Stimulated activated naive CD8-positive, alpha-beta T cell treated with anti-CD3 and anti-CD28 coated beads, Interleukin-15, Interleukin-2, amounts not matched to agents 100 U/mL and 50 U/mL, for 24 hours (primary cell): ENCODE measurements around the gene LRP1B.
"Not testable (repeated sequence)": the region's sequence is repeated elsewhere in the genome, so short reads cannot be mapped to it uniquely, and the experiment has no call there.

Experiments
- ATAC-seq: fragments of 150-1000 bp; cut with Tn5 transposase; one replicate; pipeline ENCODE4 v1.10.0; 2021
- DNase-seq: peaks from one replicate; pipeline ENCODE4 v3.0.0; 2021

Gene LRP1B

DNA sequence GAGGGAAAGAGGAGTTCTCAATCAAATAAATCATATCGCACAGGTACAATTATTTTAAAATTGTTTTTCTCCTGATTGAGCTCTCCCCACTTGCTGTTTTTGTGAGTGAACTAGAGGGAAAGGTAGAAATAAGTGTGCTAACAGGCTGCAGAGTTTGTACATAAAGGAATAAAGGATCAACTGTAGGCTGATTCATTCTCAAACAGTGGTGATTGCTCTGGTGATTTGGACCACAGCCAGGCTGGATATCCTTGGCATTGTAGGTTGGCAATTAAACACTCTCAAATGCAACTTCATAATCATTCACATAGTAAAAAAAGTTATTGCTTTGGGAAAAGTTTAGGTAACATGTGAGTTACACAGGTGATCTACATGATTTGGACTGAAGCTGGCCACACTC, 29.8 kb downstream of the LRP1B start:
- no peak for ATAC-seq
- no peak for DNase-seq

- DNase-seq (no peak), ATAC-seq (no peak)
Measured at GRCh38 chr2:142100139-142100873, 30.5 kb downstream of the LRP1B start.

GRCh38 chr2:142097711-142098110, 33.1 kb downstream of the LRP1B start:
- ATAC-seq: no peak

GRCh38 chr2:142095647-142096046, 35.2 kb downstream of the LRP1B start:
- ATAC-seq (no peak), DNase-seq (no peak)

More at GRCh38 chr2:142097711-142098110, 33.1 kb downstream of the LRP1B start:
- DNase-seq: no peak

- no peak for ATAC-seq
- DNase-seq: no peak
Measured at GRCh38 chr2:142094233-142094632, 36.6 kb downstream of the LRP1B start.

DNA sequence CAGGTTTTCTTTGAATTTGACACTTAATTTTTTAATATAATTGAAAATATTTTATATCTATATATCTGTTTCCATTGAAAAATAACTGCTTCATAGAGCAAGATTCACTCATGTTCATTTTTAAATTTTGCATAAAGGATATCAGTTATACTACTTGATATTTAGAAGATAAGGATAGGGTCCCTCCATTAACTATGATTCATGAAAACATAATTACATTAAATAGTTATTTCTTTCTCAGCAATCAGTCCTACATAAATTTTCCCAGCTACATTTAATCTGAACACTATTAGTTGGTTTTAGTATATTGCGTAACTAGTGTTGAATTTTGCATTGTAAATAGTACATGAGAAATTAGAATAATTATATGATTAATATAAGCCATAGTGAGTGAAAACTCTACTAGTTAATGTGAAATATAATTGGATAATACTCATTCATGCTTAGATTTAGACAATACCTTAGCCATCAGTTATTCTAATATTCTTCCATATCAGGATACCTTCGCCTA, 42.7 kb downstream of the LRP1B start:
- ATAC-seq: no peak
- no peak for DNase-seq

GRCh38 chr2:142087585-142087984, 43.2 kb downstream of the LRP1B start:
- not testable (repeated sequence) for ATAC-seq, DNase-seq

DNA sequence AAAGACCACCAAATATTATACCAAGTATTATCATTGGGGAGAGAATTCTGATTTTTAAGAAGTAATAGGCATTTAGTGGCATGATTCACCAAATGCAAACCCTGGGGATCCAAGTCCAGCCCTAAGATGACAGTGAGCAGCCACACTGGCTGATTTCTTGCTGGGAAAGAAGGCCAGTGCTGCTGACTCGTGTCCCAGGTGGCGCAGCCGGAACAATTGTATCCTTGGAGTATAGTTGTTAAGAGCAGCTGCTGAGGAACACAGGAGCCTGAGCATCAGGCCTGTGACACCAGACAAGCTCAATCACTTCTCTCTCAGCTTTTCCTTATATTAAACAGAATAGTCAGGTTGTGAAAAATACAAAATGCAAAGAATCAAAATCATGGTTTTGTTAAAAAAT, 48.4 kb downstream of the LRP1B start:
- no peak for DNase-seq
- ATAC-seq: no peak

- no peak for ATAC-seq
- no peak for DNase-seq
Measured at GRCh38 chr2:142076317-142076716, 54.5 kb downstream of the LRP1B start.

DNA sequence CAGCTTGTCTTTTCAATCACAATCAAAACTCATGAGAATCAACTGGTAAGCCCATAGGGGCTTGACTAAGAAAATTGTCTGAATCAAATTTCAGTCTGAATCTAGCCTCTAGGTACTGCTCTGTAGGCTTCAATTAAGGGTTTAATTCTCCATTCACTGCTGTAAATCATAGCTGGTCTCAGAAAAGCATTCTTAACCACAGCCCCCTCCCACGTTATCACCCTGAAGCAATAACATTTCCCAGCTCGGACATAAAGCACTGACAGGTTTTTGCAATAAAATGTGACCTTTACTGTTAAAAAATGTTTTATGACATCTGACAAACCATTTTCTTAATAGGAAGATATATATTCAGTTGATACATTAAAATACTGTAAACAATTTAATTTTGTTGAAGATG, 55.0 kb downstream of the LRP1B start:
- ATAC-seq: no peak
- no peak for DNase-seq

DNA sequence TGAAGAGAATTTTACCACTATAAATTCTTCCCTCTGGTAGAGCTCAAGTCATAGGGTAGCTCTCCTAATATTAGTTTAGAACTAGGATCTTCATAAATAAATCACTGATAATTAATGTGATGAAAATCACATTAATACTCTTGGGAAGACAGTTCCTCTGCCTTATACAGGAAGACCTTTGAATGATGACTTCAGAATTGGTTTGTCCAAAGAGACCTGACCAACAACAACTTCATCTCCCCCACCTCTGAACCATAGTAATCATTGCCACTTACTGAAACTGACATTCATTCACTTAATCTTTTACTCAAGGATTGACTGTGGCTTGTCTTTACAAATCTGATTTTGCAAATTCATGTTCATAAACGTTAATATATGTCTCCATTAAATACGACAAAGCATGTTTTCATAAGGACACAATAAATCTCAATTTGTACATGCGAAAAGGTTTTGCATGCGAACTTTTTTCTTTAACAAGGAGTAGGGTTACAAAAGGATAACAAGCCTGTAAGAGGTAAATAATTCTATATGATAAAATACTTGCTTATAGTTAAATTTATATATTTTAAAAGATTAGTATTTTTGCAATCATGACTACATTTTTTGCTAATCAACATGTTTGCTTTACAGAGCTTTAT, 61.4 kb downstream of the LRP1B start:
- DNase-seq (no peak), ATAC-seq (no peak)

DNA sequence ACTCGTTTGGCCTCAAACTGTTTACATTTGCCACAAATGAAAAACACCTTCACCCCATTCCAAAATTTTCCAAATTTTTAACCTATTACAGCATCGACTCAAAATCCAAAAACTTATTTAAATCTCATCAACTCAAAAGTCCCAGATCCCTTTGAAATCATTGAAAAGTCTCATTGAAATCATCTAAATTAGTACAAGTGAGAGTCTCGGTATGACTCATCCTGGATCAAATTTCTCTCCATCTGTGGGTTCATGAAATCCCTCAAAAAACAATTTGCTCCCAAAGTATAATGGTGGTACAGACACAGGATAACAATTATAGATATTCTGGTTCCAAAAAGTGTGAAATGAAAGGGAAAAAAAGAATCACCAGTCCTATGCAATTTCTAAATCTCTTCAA, 65.1 kb downstream of the LRP1B start:
- ATAC-seq (no peak), DNase-seq (no peak)

GRCh38 chr2:142065156-142065555, 65.7 kb downstream of the LRP1B start:
- ATAC-seq: no peak

GRCh38 chr2:142061733-142062132, 69.1 kb downstream of the LRP1B start:
- no peak for ATAC-seq
- no peak for DNase-seq

More at GRCh38 chr2:142065156-142065555, 65.7 kb downstream of the LRP1B start:
- DNase-seq: no peak

DNA sequence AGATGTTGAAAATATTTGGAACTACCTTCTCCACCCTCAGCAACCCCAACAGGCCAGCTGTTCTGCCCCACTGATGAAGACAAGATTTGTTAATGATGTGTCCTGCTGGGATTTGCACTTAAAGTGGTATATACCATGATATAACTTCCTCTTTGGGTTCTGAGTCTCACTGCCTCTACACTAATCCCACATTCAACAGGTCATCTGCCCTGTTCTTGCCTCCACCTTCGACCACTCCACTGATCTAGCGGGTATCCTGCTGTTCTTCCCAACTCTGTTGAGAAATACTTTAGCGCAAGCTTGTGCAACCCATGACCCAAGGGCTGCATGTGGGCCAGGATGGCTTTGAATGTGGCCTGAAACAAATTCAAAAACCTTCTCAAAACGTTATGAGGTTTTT, 72.7 kb downstream of the LRP1B start:
- ATAC-seq: no peak
- DNase-seq: no peak

GRCh38 chr2:142056784-142057183, 74.0 kb downstream of the LRP1B start:
- no peak for ATAC-seq
- no peak for DNase-seq

GRCh38 chr2:142052220-142052863, 78.5 kb downstream of the LRP1B start:
- DNase-seq (no peak), ATAC-seq (no peak)

DNA sequence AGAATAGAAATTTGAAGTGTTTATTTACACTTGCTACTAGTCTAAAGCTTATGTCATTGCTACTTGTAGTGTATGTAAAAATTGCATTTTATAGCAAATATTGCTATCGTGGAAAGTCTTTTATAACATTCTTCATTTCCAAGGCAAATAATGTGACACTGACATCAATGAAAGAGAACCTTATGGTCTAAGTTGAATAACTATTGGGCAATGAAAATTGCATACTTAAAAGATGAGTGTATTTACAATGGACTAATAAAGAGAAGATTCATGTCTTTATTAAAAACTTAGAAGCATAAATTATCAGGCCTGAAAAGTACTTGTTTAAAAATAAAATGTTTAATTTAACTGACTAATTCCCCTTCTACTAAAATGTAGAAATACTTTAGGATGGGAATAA, 82.2 kb downstream of the LRP1B start:
- ATAC-seq (no peak), DNase-seq (no peak)

DNA sequence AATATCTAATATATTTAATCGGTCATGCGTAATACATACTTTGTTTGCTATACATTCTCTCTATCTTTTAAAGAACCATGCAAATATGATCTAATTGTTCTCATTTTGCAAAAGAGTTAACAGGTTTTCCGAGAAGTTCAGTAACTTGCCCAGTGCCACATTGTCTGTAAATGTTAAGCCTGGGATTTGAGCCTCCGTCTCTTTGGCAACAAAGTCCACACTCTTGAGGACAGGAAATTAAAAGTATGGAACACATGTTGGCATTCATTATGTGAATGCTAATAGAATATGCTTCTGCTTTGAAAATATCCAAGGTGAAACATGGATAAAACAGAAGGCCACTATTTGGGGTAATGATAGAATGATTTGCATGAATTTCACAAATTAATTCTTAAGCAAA, 85.2 kb downstream of the LRP1B start:
- DNase-seq: no peak
- no peak for ATAC-seq

DNA sequence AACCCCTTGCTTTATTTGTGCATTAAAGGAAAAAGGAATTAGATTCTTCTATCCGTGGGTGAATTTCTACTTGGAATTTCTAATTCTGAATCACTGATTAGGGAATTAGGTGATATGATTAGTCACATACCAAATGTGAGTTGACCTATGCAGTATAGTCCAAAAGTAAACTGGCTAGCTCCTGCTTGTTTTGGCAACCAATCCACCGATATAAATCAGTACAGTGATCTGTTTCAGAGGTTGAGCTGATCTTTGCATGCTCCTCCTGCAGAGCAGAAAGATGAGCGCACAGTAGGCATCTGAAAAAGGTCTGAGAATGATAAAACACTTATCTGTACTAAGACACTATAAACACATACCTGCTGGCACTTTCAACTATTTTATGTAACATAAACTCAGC, 86.6 kb downstream of the LRP1B start:
- DNase-seq (no peak), ATAC-seq (no peak)

DNA sequence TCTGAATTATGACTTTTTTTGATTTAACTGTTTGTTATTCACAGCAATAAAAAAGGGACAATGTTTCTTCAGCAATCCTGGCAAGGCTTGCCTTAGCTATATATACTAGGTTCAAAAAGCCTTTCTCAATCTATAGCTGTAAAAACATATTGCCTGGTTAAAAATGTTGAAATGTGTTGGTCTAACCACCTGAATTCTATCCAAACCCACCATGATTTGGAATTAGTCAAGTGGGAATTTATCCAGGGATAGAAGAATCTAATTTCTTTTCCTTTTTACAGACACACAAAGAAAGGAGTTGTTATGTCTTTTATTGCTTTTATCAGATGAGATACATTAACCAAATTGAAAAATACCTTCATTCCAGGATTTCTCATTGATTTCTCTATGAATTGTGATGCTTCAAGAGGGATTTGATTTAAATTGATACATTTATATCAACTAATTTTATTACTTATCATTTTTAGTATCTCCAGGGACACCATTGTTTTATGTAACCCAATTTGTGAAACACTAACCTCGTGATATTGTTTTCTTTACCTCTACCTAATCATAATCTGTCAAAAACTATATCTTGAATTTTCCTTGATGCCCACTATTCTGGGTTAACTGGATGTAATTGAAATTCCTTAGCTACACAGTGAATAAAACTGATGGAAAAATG, 88.1 kb downstream of the LRP1B start:
- DNase-seq (no peak), ATAC-seq (no peak)

DNA sequence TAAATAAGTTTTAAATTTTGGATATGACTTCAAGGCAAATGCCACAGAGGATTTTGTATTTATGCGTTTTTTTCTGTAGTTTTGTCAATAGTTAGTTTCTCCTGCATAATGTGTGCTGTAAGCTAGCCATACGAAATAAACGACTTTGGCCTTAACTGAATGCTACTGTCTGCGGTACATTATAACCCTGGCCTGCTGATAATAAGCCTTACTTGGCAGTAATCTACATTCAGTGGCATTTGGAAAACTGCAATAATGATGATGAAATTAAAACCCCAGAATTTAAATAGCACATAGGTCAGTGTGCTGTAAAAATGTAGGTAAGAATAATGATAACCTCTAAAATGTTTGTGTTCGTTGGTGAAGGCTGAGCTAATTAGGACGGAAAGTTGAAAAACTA, 88.8 kb downstream of the LRP1B start:
- no peak for ATAC-seq
- DNase-seq: no peak

DNA sequence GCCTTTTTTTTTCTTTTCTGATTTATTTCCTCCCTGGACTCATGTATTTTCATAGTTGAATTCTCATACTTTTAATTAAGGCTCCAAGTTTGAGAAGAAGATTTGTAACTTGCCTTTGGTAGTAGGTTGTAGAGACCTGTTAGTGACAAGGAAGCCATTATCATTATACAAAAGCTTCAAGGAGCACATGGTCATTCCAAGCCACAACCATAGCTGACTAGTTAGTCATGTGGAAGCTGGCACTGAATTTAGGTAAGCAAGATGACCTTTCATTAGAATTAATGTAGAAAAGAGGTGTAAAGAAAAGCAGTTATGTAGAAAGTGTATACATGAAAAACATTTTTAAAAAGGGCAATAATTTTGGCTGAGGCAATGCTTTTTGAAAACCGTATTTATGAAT, 89.7 kb downstream of the LRP1B start:
- DNase-seq (no peak), ATAC-seq (no peak)
